WTC11 (cell line): ENCODE data around the gene GPC5. TPM values are rescaled to one million over a fixed set of nuclear protein-coding genes. Genes with fewer than 3 reads are reported as not detected.

ENCODE experiments used
- ATAC-seq: fragments of 200-7000 bp; cut with Tn5 transposase; 2 replicates; pipeline ENCODE4 v1.10.0; 2021; ENCODE audit warnings: mild to moderate bottlenecking, moderate library complexity
- CTCF ChIA-PET: fragments of 300-600 bp; sonication (Branson Sonifier 250); formaldehyde crosslinking; loops from one replicate; lab custom pipeline; 2021; ENCODE audit warnings: antibody characterized with exemption; lab: Charles Lee
- POLR2A ChIA-PET: fragments of 350-600 bp; sonication (Branson Sonifier 250); formaldehyde crosslinking; loops from one replicate; lab custom pipeline; 2021; ENCODE audit warnings: antibody characterized with exemption; lab: Charles Lee
- DNase-seq: peaks from one replicate; pipeline ENCODE4 v3.0.0; 2021; ENCODE audit warnings: low spot score
- H3K27ac Mint-ChIP-seq: 2 replicates; pipeline ENCODE4 v1.8.0; 2021; ENCODE audit warnings: mixed read lengths
- H3K27me3 Mint-ChIP-seq: 2 replicates; pipeline ENCODE4 v1.8.0; 2021; ENCODE audit warnings: low read depth, mild to moderate bottlenecking, moderate library complexity, mixed read lengths
- H3K36me3 Mint-ChIP-seq: 2 replicates; pipeline ENCODE4 v1.8.0; 2021; ENCODE audit warnings: mixed read lengths
- H3K4me1 Mint-ChIP-seq: 2 replicates; pipeline ENCODE4 v1.8.0; 2022; ENCODE audit warnings: mixed read lengths
- H3K4me3 Mint-ChIP-seq: 2 replicates; pipeline ENCODE4 v1.8.0; 2021; ENCODE audit warnings: mild to moderate bottlenecking, moderate library complexity, mixed read lengths
- H3K9me3 Mint-ChIP-seq: 2 replicates; pipeline ENCODE4 v1.8.0; 2021; ENCODE audit warnings: mixed read lengths
- ATF3 ChIP-seq: sonication (generic); formaldehyde crosslinking; conservative IDR thresholded peaks from 2 replicates; pipeline ENCODE4 v1.8.1; 2022; ENCODE audit warnings: mild to moderate bottlenecking, missing genetic modification reagents
- ATF6 ChIP-seq: sonication (generic); formaldehyde crosslinking; IDR thresholded peaks from 2 replicates; pipeline ENCODE4 v1.8.1; 2023; ENCODE audit warnings: mild to moderate bottlenecking, missing genetic modification reagents
- CTCF ChIP-seq: fragments of 200-600 bp; IDR thresholded peaks from 2 replicates; pipeline ENCODE4 v1.8.0; 2022; ENCODE audit warnings: antibody characterized with exemption
- FOXK1 ChIP-seq: sonication (generic); formaldehyde crosslinking; IDR thresholded peaks from 2 replicates; pipeline ENCODE4 v1.8.0; 2022; ENCODE audit warnings: mild to moderate bottlenecking, moderate library complexity, missing genetic modification reagents
- FOXP1 ChIP-seq: sonication (generic); formaldehyde crosslinking; IDR thresholded peaks from 2 replicates; pipeline ENCODE4 v1.8.0; 2022; ENCODE audit warnings: missing genetic modification reagents, mild to moderate bottlenecking, moderate library complexity, borderline replicate concordance
- GABPB1 ChIP-seq: sonication (generic); formaldehyde crosslinking; IDR thresholded peaks from 2 replicates; pipeline ENCODE4 v1.8.1; 2023; ENCODE audit warnings: mild to moderate bottlenecking, missing genetic modification reagents
- HMGXB4 ChIP-seq: sonication (generic); formaldehyde crosslinking; IDR thresholded peaks from 2 replicates; pipeline ENCODE4 v1.8.1; 2023; ENCODE audit warnings: mild to moderate bottlenecking, moderate library complexity, missing genetic modification reagents
- MAX ChIP-seq: sonication (generic); formaldehyde crosslinking; IDR thresholded peaks from 2 replicates; pipeline ENCODE4 v1.8.0; 2022; ENCODE audit warnings: mild to moderate bottlenecking, missing genetic modification reagents
- USF2 ChIP-seq: sonication (generic); formaldehyde crosslinking; IDR thresholded peaks from 2 replicates; pipeline ENCODE4 v1.8.1; 2023; ENCODE audit warnings: mild to moderate bottlenecking, missing genetic modification reagents, moderate library complexity
- ZBTB21 ChIP-seq: sonication (generic); formaldehyde crosslinking; IDR thresholded peaks from 2 replicates; pipeline ENCODE4 v1.8.1; 2023; ENCODE audit warnings: mild to moderate bottlenecking, missing genetic modification reagents, borderline replicate concordance
- ZBTB43 ChIP-seq: sonication (generic); formaldehyde crosslinking; IDR thresholded peaks from 2 replicates; pipeline ENCODE4 v1.8.1; 2023; ENCODE audit warnings: mild to moderate bottlenecking, missing genetic modification reagents
- ZMAT4 ChIP-seq: fragments of 250-450 bp; sonication (Bioruptor Pico); IDR thresholded peaks from 2 replicates; pipeline ENCODE4 v1.9.0; 2021; ENCODE audit warnings: mild to moderate bottlenecking
- ZNF396 ChIP-seq: fragments of 250-450 bp; sonication (Bioruptor Pico); IDR thresholded peaks from 2 replicates; pipeline ENCODE4 v1.8.0; 2021; ENCODE audit warnings: mild to moderate bottlenecking, moderate library complexity, borderline replicate concordance
- ZNF532 ChIP-seq: fragments of 250-450 bp; sonication (Bioruptor Pico); IDR thresholded peaks from 2 replicates; pipeline ENCODE4 v1.9.0; 2021; ENCODE audit warnings: mild to moderate bottlenecking, borderline replicate concordance
- total RNA-seq: library from RNA; stranded (reverse); gene quantifications from 3 replicates; pipeline ENCODE4 v1.2.3, GENCODE V29; 2021

The GPC5 gene
- total RNA-seq, 1 experiment from 2014 or later: 0.46 TPM

- DNase-seq (no peak), ATAC-seq (no peak)
- no peaks in the 10 kb centered on the region for H3K9me3 Mint-ChIP-seq
- H3K27ac Mint-ChIP-seq: no peak overlapping the region
- ChIA-PET POLR2A (no interaction called here), CTCF (no interaction called here)
- peaks cover 32% of the 10 kb centered on the region for H3K4me1 Mint-ChIP-seq
- TF ChIP-seq ATF3 (no peak), HMGXB4 (CRISPR knock-in tag) (no peak), FOXP1 (CRISPR knock-in tag) (no peak), ZNF532 (CRISPR knock-in tag) (no peak), ZMAT4 (no peak)
- H3K36me3 Mint-ChIP-seq: no peaks in the 10 kb centered on the region
- no peaks in the 10 kb centered on the region for H3K27me3 Mint-ChIP-seq
- no peak overlapping the region for H3K4me3 Mint-ChIP-seq
Measured at GRCh38 chr13:91816263-91816807, 417.9 kb downstream of the GPC5 start.

- no peak for DNase-seq
- Mint-ChIP-seq H3K9me3 (no peaks in the 10 kb centered on the region), H3K27ac (no peak overlapping the region), H3K36me3 (no peaks in the 10 kb centered on the region), H3K27me3 (no peaks in the 10 kb centered on the region), H3K4me1 (peaks cover 25% of the 10 kb centered on the region), H3K4me3 (no peak overlapping the region)
- ChIA-PET POLR2A (no interaction called here), CTCF (no interaction called here)
- ATAC-seq: no peak
- TF ChIP-seq MAX (CRISPR knock-in tag) (no peak), FOXK1 (CRISPR knock-in tag) (no peak), CTCF (no peak), GABPB1 (CRISPR knock-in tag) (no peak), ZNF396 (CRISPR knock-in tag) (no peak), ZBTB43 (no peak), ZBTB21 (CRISPR knock-in tag) (no peak), USF2 (CRISPR knock-in tag) (no peak), ATF6 (CRISPR knock-in tag) (no peak), ZNF532 (CRISPR knock-in tag) (no peak)
Measured at GRCh38 chr13:91817250-91817649, 418.8 kb downstream of the GPC5 start.
